Activated CD4-positive, alpha-beta memory T cell treated with anti-CD3 and anti-CD28 coated beads for 36 hours (primary cell): Measurements from ENCODE around the gene ACAT2. TPM values are rescaled to one million over a fixed set of nuclear protein-coding genes. Genes with fewer than 3 reads are reported as not detected.
A peak's percentile ranks its signal among the peaks of the same experiment; 100 is the strongest.

ENCODE experiments used
- CTCF ChIA-PET: fragments of 350-600 bp; sonication (Branson Sonifier 250); formaldehyde crosslinking; loops from one replicate; lab custom pipeline; 2021; ENCODE audit warnings: antibody characterized with exemption, inconsistent platforms; lab: Charles Lee
- POLR2A ChIA-PET: fragments of 350-600 bp; sonication (Branson Sonifier 250); formaldehyde crosslinking; loops from one replicate; lab custom pipeline; 2021; ENCODE audit warnings: antibody characterized with exemption; lab: Charles Lee
- DNase-seq: peaks from one replicate; pipeline ENCODE4 v3.0.0-alpha.2; 2020
- H3K27ac Mint-ChIP-seq: one replicate; pipeline ENCODE4 v1.8.0; 2021; ENCODE audit warnings: mixed read lengths
- H3K27me3 Mint-ChIP-seq: one replicate; pipeline ENCODE4 v1.8.0; 2021; ENCODE audit warnings: mixed read lengths
- H3K36me3 Mint-ChIP-seq: one replicate; pipeline ENCODE4 v1.8.0; 2021; ENCODE audit warnings: mixed read lengths
- H3K4me1 Mint-ChIP-seq: one replicate; pipeline ENCODE4 v1.8.0; 2021; ENCODE audit warnings: low read depth, mixed read lengths
- H3K4me3 Mint-ChIP-seq: one replicate; pipeline ENCODE4 v1.8.0; 2021; ENCODE audit warnings: mild to moderate bottlenecking, mixed read lengths
- H3K9me3 Mint-ChIP-seq: one replicate; pipeline ENCODE4 v1.8.0; 2021; ENCODE audit warnings: mixed read lengths
- intact Hi-C: fragments of 100-400 bp; cut with micrococcal nuclease; formaldehyde crosslinking; loops from one replicate; pipeline ENCODE4 v1.15.1; 2023
- total RNA-seq, 2 experiments: library from RNA; stranded (reverse); gene quantifications; one replicate each; pipeline ENCODE4 v1.2.3, GENCODE V29; 2021

ACAT2 gene
- total RNA-seq, 2 experiments from 2014 or later, result 115 to 116 TPM

- Mint-ChIP-seq H3K36me3 (peaks cover 50% of the 10 kb centered on the region), H3K27ac (peak overlapping the region; percentile 62), H3K4me3 (no peak overlapping the region), H3K9me3 (no peaks in the 10 kb centered on the region), H3K4me1 (peaks cover 18% of the 10 kb centered on the region), H3K27me3 (no peaks in the 10 kb centered on the region)
- POLR2A ChIA-PET, result no interaction called here
- intact Hi-C loops, result no loop called here
- DNase-seq, result no peak
- CTCF ChIA-PET, result no interaction called here
Measured at GRCh38 chr6:159754959-159755914, 6.6 kb upstream of the ACAT2 start.

GRCh38 chr6:159756508-159756907 lies 5.3 kb upstream of the ACAT2 start:
- H3K36me3 Mint-ChIP-seq, result peaks cover 45% of the 10 kb centered on the region
- no peaks in the 10 kb centered on the region for H3K27me3 Mint-ChIP-seq
- DNase-seq, result no peak
- ChIA-PET POLR2A (no interaction called here), CTCF (interaction anchor here (0.7 to 1.5 kb wide), 3 partner anchors 13 to 332 kb away, joined by 3 to 5 read pairs (median 4); no protein-coding TSS in a partner anchor)
- intact Hi-C loops, result no loop called here
- no peak overlapping the region for H3K4me3 Mint-ChIP-seq
- no peak overlapping the region for H3K27ac Mint-ChIP-seq
- H3K9me3 Mint-ChIP-seq, result no peaks in the 10 kb centered on the region
- peaks cover 27% of the 10 kb centered on the region for H3K4me1 Mint-ChIP-seq

- CTCF ChIA-PET, result no interaction called here
- H3K4me1 Mint-ChIP-seq, result peaks cover 34% of the 10 kb centered on the region
- no peak overlapping the region for H3K4me3 Mint-ChIP-seq
- H3K27ac Mint-ChIP-seq, result peak overlapping the region; percentile 50
- H3K36me3 Mint-ChIP-seq, result peaks cover 46% of the 10 kb centered on the region
- POLR2A ChIA-PET, result no interaction called here
- no peak for DNase-seq
- intact Hi-C loops, result no loop called here
- no peaks in the 10 kb centered on the region for H3K27me3 Mint-ChIP-seq
- H3K9me3 Mint-ChIP-seq, result no peaks in the 10 kb centered on the region
Measured at GRCh38 chr6:159758031-159759001, 3.5 kb upstream of the ACAT2 start.

- no peaks in the 10 kb centered on the region for H3K27me3 Mint-ChIP-seq
- no peak overlapping the region for H3K4me3 Mint-ChIP-seq
- ChIA-PET POLR2A (interaction anchor here (0.6 kb wide), 1 partner anchor 1100 kb away, joined by 3 read pairs; no protein-coding TSS in a partner anchor), CTCF (no interaction called here)
- H3K4me1 Mint-ChIP-seq, result peaks cover 38% of the 10 kb centered on the region
- peak overlapping the region; percentile 15 for H3K27ac Mint-ChIP-seq
- H3K36me3 Mint-ChIP-seq, result peaks cover 42% of the 10 kb centered on the region
- intact Hi-C loops, result no loop called here
- no peak for DNase-seq
- no peaks in the 10 kb centered on the region for H3K9me3 Mint-ChIP-seq
Measured at GRCh38 chr6:159759645-159760044, 2.2 kb upstream of the ACAT2 start.

- H3K36me3 Mint-ChIP-seq, result peaks cover 38% of the 10 kb centered on the region
Measured at GRCh38 chr6:159760602-159761057, 1.2 kb upstream of the ACAT2 start.

GRCh38 chr6:159761129-159761872 lies 544 bp upstream of the ACAT2 start:
- intact Hi-C loops, result no loop called here
- Mint-ChIP-seq H3K9me3 (no peaks in the 10 kb centered on the region), H3K27me3 (no peaks in the 10 kb centered on the region), H3K4me1 (peaks cover 38% of the 10 kb centered on the region), H3K36me3 (peaks cover 34% of the 10 kb centered on the region), H3K4me3 (peak overlapping the region; percentile 98), H3K27ac (peak overlapping the region; percentile 98)
- no peak for DNase-seq
- CTCF ChIA-PET, result interaction anchor here (0.9 to 1.5 kb wide), 4 partner anchors 15 to 81 kb away, joined by 3 to 7 read pairs (median 4); partner anchors contain the start of gene WTAP
- POLR2A ChIA-PET, result interaction anchor here (0.9 to 2.4 kb wide), 5 partner anchors 11 to 34 kb away, joined by 3 to 24 read pairs (median 6); partner anchors contain the start of genes MRPL18, TCP1 and WTAP

More at GRCh38 chr6:159760602-159761057, 1.2 kb upstream of the ACAT2 start:
- Mint-ChIP-seq H3K9me3 (no peaks in the 10 kb centered on the region), H3K4me3 (peak overlapping the region; percentile 98), H3K4me1 (peaks cover 35% of the 10 kb centered on the region), H3K27ac (peak overlapping the region; percentile 98), H3K27me3 (no peaks in the 10 kb centered on the region)
- intact Hi-C loops, result no loop called here
- no peak for DNase-seq
- ChIA-PET POLR2A (interaction anchor here (0.9 to 2.4 kb wide), 4 partner anchors 24 to 34 kb away, joined by 3 to 24 read pairs (median 8); partner anchors contain the start of genes MRPL18, TCP1 and WTAP), CTCF (interaction anchor here (0.9 to 1.5 kb wide), 2 partner anchors 69 to 80 kb away, joined by 5 to 7 read pairs; no protein-coding TSS in a partner anchor)

- H3K36me3 Mint-ChIP-seq, result peaks cover 42% of the 10 kb centered on the region
Measured at GRCh38 chr6:159762681-159763293, 942 bp downstream of the ACAT2 start.

GRCh38 chr6:159766906-159767305 lies 5.1 kb downstream of the ACAT2 start:
- ChIA-PET POLR2A (no interaction called here), CTCF (no interaction called here)
- intact Hi-C loops, result no loop called here
- H3K36me3 Mint-ChIP-seq, result peaks cover 67% of the 10 kb centered on the region
- H3K4me1 Mint-ChIP-seq, result peaks cover 37% of the 10 kb centered on the region
- no peak for DNase-seq
- peaks cover 2% of the 10 kb centered on the region for H3K9me3 Mint-ChIP-seq
- H3K4me3 Mint-ChIP-seq, result no peak overlapping the region
- H3K27ac Mint-ChIP-seq, result no peak overlapping the region
- H3K27me3 Mint-ChIP-seq, result no peaks in the 10 kb centered on the region

More at GRCh38 chr6:159762681-159763293, 942 bp downstream of the ACAT2 start:
- peak; percentile 42 for DNase-seq
- no peaks in the 10 kb centered on the region for H3K27me3 Mint-ChIP-seq
- POLR2A ChIA-PET, result interaction anchor here (1.5 to 1.6 kb wide), 2 partner anchors 27 to 36 kb away, joined by 3 to 7 read pairs; partner anchors contain the start of gene TCP1
- no peaks in the 10 kb centered on the region for H3K9me3 Mint-ChIP-seq
- intact Hi-C loops, result loop anchor here (1.0 kb wide), 3 partner anchors 27 to 71 kb away; partner anchors contain the start of genes TCP1 and WTAP
- peaks cover 45% of the 10 kb centered on the region for H3K4me1 Mint-ChIP-seq
- peak overlapping the region; percentile 98 for H3K27ac Mint-ChIP-seq
- CTCF ChIA-PET, result interaction anchor here (1.2 kb wide), 1 partner anchor 83 kb away, joined by 3 read pairs; no protein-coding TSS in a partner anchor
- peak overlapping the region; percentile 98 for H3K4me3 Mint-ChIP-seq

- peaks cover 60% of the 10 kb centered on the region for H3K36me3 Mint-ChIP-seq
- H3K27me3 Mint-ChIP-seq, result no peaks in the 10 kb centered on the region
- DNase-seq, result no peak
- peaks cover 28% of the 10 kb centered on the region for H3K4me1 Mint-ChIP-seq
- CTCF ChIA-PET, result interaction anchor here (0.8 kb wide), 1 partner anchor 18 kb away, joined by 5 read pairs; no protein-coding TSS in a partner anchor
- intact Hi-C loops, result no loop called here
- H3K9me3 Mint-ChIP-seq, result peaks cover 2% of the 10 kb centered on the region
- peak overlapping the region; percentile 25 for H3K27ac Mint-ChIP-seq
- POLR2A ChIA-PET, result interaction anchor here (1.1 kb wide), 1 partner anchor 20 kb away, joined by 4 read pairs; the partner anchor contains the start of genes MRPL18 and TCP1
- H3K4me3 Mint-ChIP-seq, result no peak overlapping the region
Measured at GRCh38 chr6:159769470-159769869, 7.6 kb downstream of the ACAT2 start.

GRCh38 chr6:159772196-159772595 lies 10.4 kb downstream of the ACAT2 start:
- ChIA-PET CTCF (interaction anchor here (1.0 kb wide), 1 partner anchor 19 kb away, joined by 3 read pairs; no protein-coding TSS in a partner anchor), POLR2A (interaction anchor here (1.2 kb wide), 2 partner anchors 10 to 34 kb away, joined by 3 to 4 read pairs; partner anchors contain the start of gene ACAT2)
- H3K27ac Mint-ChIP-seq, result no peak overlapping the region
- H3K9me3 Mint-ChIP-seq, result peaks cover 2% of the 10 kb centered on the region
- intact Hi-C loops, result no loop called here
- no peaks in the 10 kb centered on the region for H3K27me3 Mint-ChIP-seq
- H3K4me3 Mint-ChIP-seq, result no peak overlapping the region
- DNase-seq, result no peak
- peaks cover 13% of the 10 kb centered on the region for H3K4me1 Mint-ChIP-seq
- H3K36me3 Mint-ChIP-seq, result peaks cover 56% of the 10 kb centered on the region
